MCF 10A (cell line): ENCODE measurements around the gene ATP7B. TPM values are rescaled to one million over a fixed set of nuclear protein-coding genes. Genes with fewer than 3 reads are reported as not detected.

Source experiments
- BruUV-seq: library from RNA; stranded (reverse); fragments of 400-500 nt; replicated peaks from 2 replicates; lab custom pipeline; 2021; lab: Mats Ljungman, UMichigan
- CTCF ChIA-PET: fragments of 300-600 bp; sonication (Branson Sonifier 250); formaldehyde crosslinking; extraction: SDS; loops from one replicate; lab custom pipeline; 2021; ENCODE audit warnings: antibody characterized with exemption, inconsistent platforms; lab: Yijun Ruan, JAX
- POLR2A ChIA-PET: fragments of 300-600, 350-650 bp; sonication (Branson Sonifier 250); formaldehyde crosslinking; extraction: SDS; loops from one replicate; lab custom pipeline; 2020; ENCODE audit warnings: antibody characterized with exemption, inconsistent platforms; lab: Yijun Ruan, JAX
- DNase-seq: peaks from one replicate; pipeline ENCODE4 v3.0.0-alpha.2; 2018; ENCODE audit not compliant: unreplicated experiment
- H3K27ac Mint-ChIP-seq: one replicate; pipeline ENCODE4 v1.8.0; 2022; ENCODE audit warnings: mild to moderate bottlenecking, low read depth, mixed read lengths; ENCODE audit not compliant: unreplicated experiment
- H3K27me3 Mint-ChIP-seq: one replicate; pipeline ENCODE4 v1.8.0; 2022; ENCODE audit warnings: mixed read lengths; ENCODE audit not compliant: insufficient read depth, unreplicated experiment
- H3K36me3 Mint-ChIP-seq: one replicate; pipeline ENCODE4 v1.8.0; 2022; ENCODE audit warnings: mild to moderate bottlenecking, moderate library complexity, mixed read lengths; ENCODE audit not compliant: insufficient read depth, unreplicated experiment
- H3K4me1 Mint-ChIP-seq: one replicate; pipeline ENCODE4 v1.8.0; 2022; ENCODE audit warnings: mixed read lengths; ENCODE audit not compliant: insufficient read depth, unreplicated experiment
- H3K4me3 Mint-ChIP-seq: one replicate; pipeline ENCODE4 v1.8.0; 2022; ENCODE audit warnings: mild to moderate bottlenecking, moderate library complexity, mixed read lengths; ENCODE audit not compliant: unreplicated experiment
- H3K9me3 Mint-ChIP-seq: one replicate; pipeline ENCODE4 v1.8.0; 2022; ENCODE audit warnings: mixed read lengths; ENCODE audit not compliant: unreplicated experiment
- intact Hi-C: fragments of 100-400 bp; cut with micrococcal nuclease; formaldehyde crosslinking; loops from 2 replicates; pipeline ENCODE4 v1.14.1; 2022
- total RNA-seq: library from RNA; stranded (reverse); gene quantifications from 2 replicates; pipeline ENCODE4 v1.2.3, GENCODE V29; 2022
- TF ChIP-seq, protein P1 (sequence below): fragments of 200-600 bp; IDR thresholded peaks from one replicate; pipeline ENCODE4 v1.8.0; 2022; ENCODE audit warnings: antibody characterized with exemption, mild to moderate bottlenecking; ENCODE audit not compliant: unreplicated experiment

The ATP7B gene
- total RNA-seq, 1 experiment from 2014 or later: 3.2 TPM

DNA sequence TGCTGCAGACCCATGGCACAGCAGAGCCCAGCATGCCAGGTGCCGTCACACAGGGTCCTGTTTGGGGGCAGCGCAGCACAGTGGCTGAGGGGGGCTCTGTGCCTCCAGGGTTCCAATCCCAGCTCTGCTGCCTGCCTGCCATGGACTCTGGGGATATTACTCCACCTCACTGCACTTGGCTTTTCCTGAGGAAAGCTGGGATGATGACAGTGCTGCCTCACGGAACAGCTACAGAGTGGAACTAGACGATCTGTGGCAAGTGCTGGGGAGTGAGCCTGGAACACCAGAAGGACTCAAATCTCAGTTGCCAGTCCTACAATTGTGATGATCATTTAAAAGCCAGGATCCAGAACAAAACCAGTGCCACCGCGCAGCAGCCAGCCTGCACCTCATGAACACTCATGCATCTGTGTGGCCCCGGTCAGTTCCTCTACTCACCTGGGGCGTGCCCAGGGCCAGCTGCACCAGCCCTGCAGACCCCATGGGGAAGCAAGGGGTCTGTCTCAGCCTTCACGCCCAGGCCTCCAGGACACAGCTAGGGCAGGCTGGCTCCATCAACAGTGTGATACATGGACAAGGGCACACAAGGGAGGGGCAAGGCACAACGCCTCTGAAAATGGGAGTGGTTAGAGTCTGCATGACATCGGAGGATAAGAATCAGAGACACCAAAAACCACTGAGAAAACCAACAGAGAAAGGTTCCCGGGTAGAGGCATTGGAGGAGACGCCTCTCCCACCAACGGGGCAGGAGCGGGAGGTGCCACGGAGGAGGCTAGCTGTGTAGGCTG is 55.2 kb downstream of the ATP7B start:
- CTCF ChIA-PET: interaction anchor here (0.5 to 0.6 kb wide), 2 partner anchors 45 to 157 kb away, joined by 3 to 5 read pairs; no protein-coding TSS in a partner anchor

DNA sequence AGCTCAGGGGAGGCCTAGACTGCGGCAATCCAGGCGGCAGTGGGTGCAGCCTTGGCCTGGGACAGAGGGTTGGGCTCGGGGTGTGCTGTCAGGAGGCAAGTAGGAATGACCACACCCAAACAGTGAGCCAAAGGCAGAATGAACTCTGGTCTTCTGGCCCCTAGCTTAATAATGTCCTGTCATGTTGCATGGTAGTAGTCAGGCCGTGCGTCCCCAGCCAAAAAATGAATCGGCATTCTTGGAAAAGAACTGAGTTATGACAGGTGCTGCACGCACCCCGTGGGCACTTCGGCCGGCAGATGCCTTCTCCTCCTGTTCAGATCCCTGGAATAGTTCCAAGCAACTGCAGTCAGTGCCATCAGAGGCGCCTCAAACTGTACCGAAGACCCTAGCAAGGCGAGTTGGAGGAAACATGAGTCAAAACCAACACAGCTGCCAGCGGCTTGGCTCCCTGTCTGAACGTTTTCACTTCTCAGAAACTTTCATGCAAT is 55.9 kb downstream of the ATP7B start:
- peaks cover 10% of the 10 kb centered on the region for H3K9me3 Mint-ChIP-seq
- H3K4me1 Mint-ChIP-seq: no peaks in the 10 kb centered on the region
- H3K27me3 Mint-ChIP-seq: no peaks in the 10 kb centered on the region
- BruUV-seq: no TSS peak
- peak; percentile 51 for DNase-seq
- no peak overlapping the region for H3K4me3 Mint-ChIP-seq
- ChIA-PET POLR2A (no interaction called here), CTCF (interaction anchor here (0.8 kb wide), 1 partner anchor 23 kb away, joined by 3 read pairs; no protein-coding TSS in a partner anchor)
- no peaks in the 10 kb centered on the region for H3K36me3 Mint-ChIP-seq
- intact Hi-C loops: no loop called here
- no peak overlapping the region for H3K27ac Mint-ChIP-seq
- TF ChIP-seq, protein P1, sequence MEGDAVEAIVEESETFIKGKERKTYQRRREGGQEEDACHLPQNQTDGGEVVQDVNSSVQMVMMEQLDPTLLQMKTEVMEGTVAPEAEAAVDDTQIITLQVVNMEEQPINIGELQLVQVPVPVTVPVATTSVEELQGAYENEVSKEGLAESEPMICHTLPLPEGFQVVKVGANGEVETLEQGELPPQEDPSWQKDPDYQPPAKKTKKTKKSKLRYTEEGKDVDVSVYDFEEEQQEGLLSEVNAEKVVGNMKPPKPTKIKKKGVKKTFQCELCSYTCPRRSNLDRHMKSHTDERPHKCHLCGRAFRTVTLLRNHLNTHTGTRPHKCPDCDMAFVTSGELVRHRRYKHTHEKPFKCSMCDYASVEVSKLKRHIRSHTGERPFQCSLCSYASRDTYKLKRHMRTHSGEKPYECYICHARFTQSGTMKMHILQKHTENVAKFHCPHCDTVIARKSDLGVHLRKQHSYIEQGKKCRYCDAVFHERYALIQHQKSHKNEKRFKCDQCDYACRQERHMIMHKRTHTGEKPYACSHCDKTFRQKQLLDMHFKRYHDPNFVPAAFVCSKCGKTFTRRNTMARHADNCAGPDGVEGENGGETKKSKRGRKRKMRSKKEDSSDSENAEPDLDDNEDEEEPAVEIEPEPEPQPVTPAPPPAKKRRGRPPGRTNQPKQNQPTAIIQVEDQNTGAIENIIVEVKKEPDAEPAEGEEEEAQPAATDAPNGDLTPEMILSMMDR: no peak

More for the DNA sequence above, 55.2 kb downstream of the ATP7B start:
- Mint-ChIP-seq H3K9me3 (peaks cover 3% of the 10 kb centered on the region), H3K27ac (no peak overlapping the region), H3K4me1 (no peaks in the 10 kb centered on the region), H3K4me3 (no peak overlapping the region), H3K27me3 (no peaks in the 10 kb centered on the region), H3K36me3 (no peaks in the 10 kb centered on the region)
- POLR2A ChIA-PET: interaction anchor here (1.0 kb wide), 1 partner anchor 37 kb away, joined by 3 read pairs; no protein-coding TSS in a partner anchor
- TF ChIP-seq, protein P1: no peak
- intact Hi-C loops: no loop called here
- no peak for DNase-seq
- no TSS peak for BruUV-seq

DNA sequence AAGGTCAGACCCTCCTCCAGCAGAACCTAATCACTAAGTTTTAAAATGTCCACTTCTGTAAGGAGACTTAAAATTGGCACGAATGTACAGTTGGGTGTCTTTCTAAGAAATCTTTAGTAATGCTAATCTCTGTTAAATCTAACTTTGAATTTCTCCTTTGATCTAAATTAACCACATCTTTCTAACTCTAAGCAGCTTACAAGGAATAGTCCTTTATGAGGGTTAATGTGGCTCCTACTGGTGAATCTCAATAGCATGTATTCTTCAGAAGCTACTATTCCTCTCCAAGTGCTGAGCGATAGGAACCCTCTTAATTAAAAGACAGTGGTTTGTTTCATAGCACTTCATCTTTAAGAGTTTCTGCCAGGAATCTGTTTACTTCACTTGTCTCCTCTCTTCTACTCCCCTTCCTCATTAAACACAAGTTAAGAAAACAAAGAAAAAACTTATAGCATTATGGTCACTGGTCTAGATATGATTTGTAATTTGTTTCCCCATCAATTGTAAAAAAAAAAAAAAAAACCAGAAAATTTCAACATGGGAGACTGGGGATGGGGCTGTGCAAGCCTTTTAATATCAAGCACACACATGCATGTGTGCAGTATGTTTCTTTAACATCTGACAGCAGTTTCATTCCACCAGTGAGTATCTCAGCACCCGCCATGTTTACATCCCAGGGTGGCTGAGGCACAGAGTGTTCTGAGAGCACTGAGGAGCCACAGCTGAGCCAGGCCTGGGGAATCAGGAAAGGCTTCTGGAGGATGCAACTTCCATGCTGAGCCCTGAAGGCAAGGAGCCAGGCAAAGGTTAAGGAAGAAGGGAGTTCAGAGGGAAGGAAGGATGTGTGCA is 57.7 kb downstream of the ATP7B start:
- H3K4me3 Mint-ChIP-seq: no peak overlapping the region
- peaks cover 10% of the 10 kb centered on the region for H3K9me3 Mint-ChIP-seq
- H3K36me3 Mint-ChIP-seq: no peaks in the 10 kb centered on the region
- intact Hi-C loops: no loop called here
- BruUV-seq: no TSS peak
- no peak overlapping the region for H3K27ac Mint-ChIP-seq
- no peaks in the 10 kb centered on the region for H3K27me3 Mint-ChIP-seq
- POLR2A ChIA-PET: no interaction called here
- CTCF ChIA-PET: no interaction called here
- TF ChIP-seq, protein P1: no peak
- no peaks in the 10 kb centered on the region for H3K4me1 Mint-ChIP-seq
- no peak for DNase-seq

DNA sequence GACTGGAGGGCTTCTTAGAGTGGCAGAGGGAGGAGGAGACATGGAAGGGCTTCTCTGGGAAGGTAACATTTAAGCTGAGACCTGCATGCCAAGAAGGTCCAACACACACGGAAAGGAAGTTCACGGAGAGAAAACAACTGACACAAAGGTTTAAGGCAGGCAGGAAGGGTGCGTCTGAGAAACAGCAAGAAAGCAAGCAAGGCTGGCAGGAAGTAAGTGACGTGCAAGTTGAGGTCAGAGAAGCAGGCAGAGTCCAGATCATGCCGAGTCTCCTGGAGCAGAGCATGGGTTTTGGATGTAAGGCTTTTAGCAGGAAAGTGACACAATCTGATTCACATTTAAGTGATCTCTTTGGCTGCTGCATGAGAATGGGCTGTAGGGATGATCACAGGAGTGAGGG is 60.5 kb downstream of the ATP7B start:
- H3K4me1 Mint-ChIP-seq: no peaks in the 10 kb centered on the region
- H3K27ac Mint-ChIP-seq: no peak overlapping the region
- TF ChIP-seq, protein P1: no peak
- intact Hi-C loops: no loop called here
- no peak for DNase-seq
- POLR2A ChIA-PET: no interaction called here
- H3K4me3 Mint-ChIP-seq: no peak overlapping the region
- H3K36me3 Mint-ChIP-seq: no peaks in the 10 kb centered on the region
- no peaks in the 10 kb centered on the region for H3K27me3 Mint-ChIP-seq
- peaks cover 10% of the 10 kb centered on the region for H3K9me3 Mint-ChIP-seq
- BruUV-seq: no TSS peak
- CTCF ChIA-PET: interaction anchor here (1.0 kb wide), 1 partner anchor 52 kb away, joined by 5 read pairs; no protein-coding TSS in a partner anchor
